Fibroblast of lung (primary cell): ENCODE results near the gene DCLK2.

ENCODE experiments used
- CTCF ChIP-seq, 2 donors: IDR thresholded peaks in 1 of 2; conservative IDR thresholded peaks in 1 of 2; 1 replicate in 1 of 2; 2 replicates in 1 of 2; pipeline ENCODE4 v1.5.1; 2011 to 2012; ENCODE audit warnings: low read length in 2 of 2, control low read depth in 1 of 2, inconsistent platforms in 1 of 2, low read depth in 1 of 2, mild to moderate bottlenecking in 1 of 2
- EZH2 ChIP-seq: IDR thresholded peaks from 2 replicates; pipeline ENCODE4 v1.5.1; 2012; ENCODE audit warnings: low read length, control low read depth, mild to moderate bottlenecking; ENCODE audit errors: missing control alignments

- TF ChIP-seq CTCF (conservative IDR thresholded peaks at IDR 0.05 in 1 of 2, IDR thresholded peaks at IDR 0.05 in 1 of 2; ENCODE audit: low read depth in 1 of 2, low read length in 2 of 2) (no peak), EZH2 (no peak)
These were observed 38.8 kb downstream of the DCLK2 start for GRCh38 chr4:150117094-150117493.
